Stimulated activated naive CD8-positive, alpha-beta T cell treated with anti-CD3 and anti-CD28 coated beads, Interleukin-15, Interleukin-2, amounts not matched to agents 100 ng/mL and 50 ng/mL, for 24 hours (primary cell): ENCODE data around the gene TAS2R40.
"Not testable (repeated sequence)": the region's sequence is repeated elsewhere in the genome, so short reads cannot be mapped to it uniquely, and the experiment has no call there.

Experiments used
- H3K27ac Mint-ChIP-seq: one replicate; pipeline ENCODE4 v1.8.0; 2021; ENCODE audit warnings: mild to moderate bottlenecking, mixed read lengths
- H3K27me3 Mint-ChIP-seq: one replicate; pipeline ENCODE4 v1.8.0; 2021; ENCODE audit warnings: mixed read lengths
- H3K36me3 Mint-ChIP-seq: one replicate; pipeline ENCODE4 v1.8.0; 2021; ENCODE audit warnings: low read depth, mixed read lengths
- H3K4me1 Mint-ChIP-seq: one replicate; pipeline ENCODE4 v1.8.0; 2021; ENCODE audit warnings: low read depth, mixed read lengths
- H3K4me3 Mint-ChIP-seq: one replicate; pipeline ENCODE4 v1.8.0; 2021; ENCODE audit warnings: mild to moderate bottlenecking, mixed read lengths
- H3K9me3 Mint-ChIP-seq: one replicate; pipeline ENCODE4 v1.8.0; 2021; ENCODE audit warnings: mixed read lengths

Gene TAS2R40

DNA sequence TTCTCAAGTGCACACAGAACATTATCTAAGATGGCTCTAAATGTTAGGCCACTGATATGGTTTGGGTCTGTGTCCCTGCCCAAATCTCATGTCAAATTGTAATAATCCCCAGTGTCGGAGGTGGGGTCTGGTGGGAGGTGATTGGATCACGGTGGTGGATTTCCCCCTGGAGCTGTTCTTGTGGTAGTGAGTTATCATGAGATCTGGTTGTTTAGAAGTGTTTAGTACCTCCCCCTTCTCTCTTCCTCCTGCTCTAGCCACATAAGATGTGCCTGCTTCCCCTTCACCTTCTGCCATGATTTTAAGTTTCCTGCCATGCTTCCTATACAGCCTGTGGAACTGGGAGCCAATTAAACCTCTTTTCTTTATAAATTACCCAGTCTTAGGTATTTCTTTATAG, 30.2 kb downstream of the TAS2R40 start:
- Mint-ChIP-seq H3K9me3 (peaks cover 6% of the 10 kb centered on the region), H3K27me3 (no peaks in the 10 kb centered on the region), H3K4me1 (peaks cover 69% of the 10 kb centered on the region), H3K36me3 (peaks cover 12% of the 10 kb centered on the region), H3K27ac (peak overlapping the region; percentile 52), H3K4me3 (no peak overlapping the region)

- no peaks in the 10 kb centered on the region for H3K27me3 Mint-ChIP-seq
- no peaks in the 10 kb centered on the region for H3K9me3 Mint-ChIP-seq
- peaks cover 66% of the 10 kb centered on the region for H3K4me1 Mint-ChIP-seq
- H3K27ac Mint-ChIP-seq: no peak overlapping the region
- H3K36me3 Mint-ChIP-seq: peaks cover 12% of the 10 kb centered on the region
- no peak overlapping the region for H3K4me3 Mint-ChIP-seq
Measured at GRCh38 chr7:143255564-143255963, 33.7 kb downstream of the TAS2R40 start.

- Mint-ChIP-seq H3K36me3 (peaks cover 7% of the 10 kb centered on the region), H3K9me3 (no peaks in the 10 kb centered on the region), H3K27me3 (no peaks in the 10 kb centered on the region), H3K27ac (no peak overlapping the region), H3K4me1 (peaks cover 61% of the 10 kb centered on the region), H3K4me3 (no peak overlapping the region)
Measured at GRCh38 chr7:143256325-143256724, 34.5 kb downstream of the TAS2R40 start.

DNA sequence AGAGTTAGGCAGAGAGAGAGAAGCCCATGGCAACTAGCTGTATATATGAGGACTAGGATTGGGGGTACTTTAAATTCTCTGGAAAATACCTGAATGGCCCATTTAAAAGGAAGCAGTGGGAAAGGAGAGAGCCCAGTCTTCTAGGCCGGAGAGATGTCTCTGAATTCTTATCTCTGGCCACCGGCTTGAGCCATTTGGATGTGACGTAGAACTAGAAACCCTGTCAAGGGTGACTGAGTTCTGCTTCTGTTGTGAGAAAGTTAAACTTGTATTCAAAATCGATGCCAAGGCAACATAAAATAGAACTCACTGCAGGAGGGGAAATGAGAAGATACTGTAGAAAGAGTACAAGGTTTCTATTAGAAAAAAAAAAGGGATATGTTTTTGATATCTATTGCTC, 35.1 kb downstream of the TAS2R40 start:
- H3K4me1 Mint-ChIP-seq: peaks cover 59% of the 10 kb centered on the region
- H3K27ac Mint-ChIP-seq: peak overlapping the region; percentile 28
- no peaks in the 10 kb centered on the region for H3K9me3 Mint-ChIP-seq
- H3K4me3 Mint-ChIP-seq: no peak overlapping the region
- no peaks in the 10 kb centered on the region for H3K27me3 Mint-ChIP-seq
- H3K36me3 Mint-ChIP-seq: peaks cover 7% of the 10 kb centered on the region

- no peak overlapping the region for H3K27ac Mint-ChIP-seq
- no peaks in the 10 kb centered on the region for H3K9me3 Mint-ChIP-seq
- peaks cover 2% of the 10 kb centered on the region for H3K36me3 Mint-ChIP-seq
- H3K4me3 Mint-ChIP-seq: no peak overlapping the region
- H3K4me1 Mint-ChIP-seq: peaks cover 58% of the 10 kb centered on the region
- H3K27me3 Mint-ChIP-seq: no peaks in the 10 kb centered on the region
Measured at GRCh38 chr7:143257501-143257900, 35.7 kb downstream of the TAS2R40 start.

DNA sequence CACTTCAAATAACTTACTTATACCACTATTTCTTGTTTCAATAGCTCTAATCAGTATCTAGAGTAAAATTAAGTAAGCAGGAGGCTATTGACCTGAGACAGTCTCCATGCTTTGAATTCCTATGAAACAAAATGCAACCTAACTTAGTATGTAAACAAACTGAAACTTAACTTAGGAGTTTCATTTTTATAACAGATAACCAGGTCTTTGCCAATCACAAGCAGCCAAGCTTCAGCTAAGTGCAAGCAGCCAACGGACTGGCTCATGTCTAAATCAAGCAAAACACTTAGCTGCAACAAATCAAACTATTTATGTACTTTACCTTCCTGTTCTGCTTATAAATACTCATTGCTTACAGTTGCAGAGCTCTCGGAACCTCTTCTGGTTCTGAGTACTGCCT, 37.0 kb downstream of the TAS2R40 start:
- Mint-ChIP-seq H3K4me3 (peak overlapping the region; percentile 68), H3K27ac (peak overlapping the region; percentile 23), H3K36me3 (peaks cover 5% of the 10 kb centered on the region), H3K9me3 (no peaks in the 10 kb centered on the region), H3K27me3 (no peaks in the 10 kb centered on the region), H3K4me1 (peaks cover 63% of the 10 kb centered on the region)

GRCh38 chr7:143259765-143260164, 37.9 kb downstream of the TAS2R40 start:
- Mint-ChIP-seq H3K36me3 (peaks cover 14% of the 10 kb centered on the region), H3K27ac (no peak overlapping the region), H3K4me3 (no peak overlapping the region), H3K4me1 (peaks cover 64% of the 10 kb centered on the region), H3K9me3 (no peaks in the 10 kb centered on the region), H3K27me3 (no peaks in the 10 kb centered on the region)

DNA sequence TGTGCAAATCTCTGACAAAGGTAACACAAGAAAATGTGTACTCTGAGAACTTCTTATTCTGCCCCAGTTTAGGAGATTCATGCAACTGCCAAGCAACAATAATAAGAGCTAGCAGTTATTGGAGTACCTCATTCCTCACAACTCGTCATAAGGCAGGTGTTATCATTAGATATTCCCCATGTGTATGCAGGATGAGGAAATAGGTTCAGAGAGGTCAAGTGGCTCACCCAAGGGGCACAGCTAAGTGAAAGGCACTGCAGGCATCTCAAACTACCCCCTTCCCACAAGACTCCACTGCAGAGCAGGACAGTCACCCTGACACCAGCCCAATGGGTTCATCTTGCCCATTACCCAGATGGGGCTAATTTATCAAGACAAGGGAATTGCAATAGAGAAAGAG, 40.1 kb downstream of the TAS2R40 start:
- H3K4me1 Mint-ChIP-seq: peaks cover 60% of the 10 kb centered on the region
- H3K36me3 Mint-ChIP-seq: peaks cover 28% of the 10 kb centered on the region
- peak overlapping the region; percentile 80 for H3K27ac Mint-ChIP-seq
- no peaks in the 10 kb centered on the region for H3K27me3 Mint-ChIP-seq
- H3K4me3 Mint-ChIP-seq: peak overlapping the region; percentile 49
- H3K9me3 Mint-ChIP-seq: no peaks in the 10 kb centered on the region

GRCh38 chr7:143263266-143264195, 41.7 kb downstream of the TAS2R40 start, which contains the start of gene GSTK1:
GSTK1 (plus strand) TSS chr7:143263441; CDS start chr7:143263514, 73 bp downstream.
- peaks cover 53% of the 10 kb centered on the region for H3K4me1 Mint-ChIP-seq
- H3K4me3 Mint-ChIP-seq: peak within 1 kb of the TSS; percentile 88
- H3K36me3 Mint-ChIP-seq: peaks cover 40% of the 10 kb centered on the region
- H3K27me3 Mint-ChIP-seq: no peaks in the 10 kb centered on the region
- peak within 1 kb of the TSS; percentile 96 for H3K27ac Mint-ChIP-seq
- no peaks in the 10 kb centered on the region for H3K9me3 Mint-ChIP-seq

GRCh38 chr7:143264196-143264568, 42.3 kb downstream of the TAS2R40 start:
- H3K36me3 Mint-ChIP-seq: peaks cover 45% of the 10 kb centered on the region
- not testable (repeated sequence) for H3K27me3 Mint-ChIP-seq, H3K9me3 Mint-ChIP-seq
- peak overlapping the region; percentile 96 for H3K27ac Mint-ChIP-seq
- peaks cover 46% of the 10 kb centered on the region for H3K4me1 Mint-ChIP-seq
- H3K4me3 Mint-ChIP-seq: peak overlapping the region; percentile 88

- Mint-ChIP-seq H3K4me1 (peaks cover 37% of the 10 kb centered on the region), H3K9me3 (no peaks in the 10 kb centered on the region), H3K27ac (peak overlapping the region; percentile 54), H3K27me3 (no peaks in the 10 kb centered on the region), H3K36me3 (peaks cover 55% of the 10 kb centered on the region), H3K4me3 (peak overlapping the region; percentile 88)
Measured at GRCh38 chr7:143265017-143265693, 43.3 kb downstream of the TAS2R40 start.

GRCh38 chr7:143269251-143269650, 47.4 kb downstream of the TAS2R40 start:
- H3K4me1 Mint-ChIP-seq: peaks cover 23% of the 10 kb centered on the region
- peaks cover 46% of the 10 kb centered on the region for H3K36me3 Mint-ChIP-seq
- no peak overlapping the region for H3K27ac Mint-ChIP-seq
- no peaks in the 10 kb centered on the region for H3K9me3 Mint-ChIP-seq
- H3K4me3 Mint-ChIP-seq: no peak overlapping the region
- H3K27me3 Mint-ChIP-seq: no peaks in the 10 kb centered on the region

DNA sequence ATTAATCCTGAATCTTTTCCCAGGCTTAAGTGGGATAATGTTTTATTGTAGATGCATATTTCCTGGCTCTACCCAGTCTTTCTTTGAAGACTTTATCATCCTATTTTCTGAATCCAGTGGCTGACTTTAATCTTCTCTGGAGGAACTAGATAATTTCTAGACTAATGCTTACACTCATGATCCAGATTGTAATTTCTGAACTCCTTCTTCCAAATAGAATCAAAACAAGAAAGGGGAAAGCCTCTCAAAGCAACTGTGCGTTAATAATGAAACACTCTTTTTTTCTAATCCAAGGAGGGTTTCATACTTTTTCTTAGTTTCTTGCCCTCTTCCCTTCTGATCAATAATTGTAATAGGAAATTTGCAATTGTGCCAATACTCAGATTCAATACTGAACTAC, 49.4 kb downstream of the TAS2R40 start:
- H3K27me3 Mint-ChIP-seq: no peaks in the 10 kb centered on the region
- no peak overlapping the region for H3K27ac Mint-ChIP-seq
- peaks cover 30% of the 10 kb centered on the region for H3K36me3 Mint-ChIP-seq
- peaks cover 6% of the 10 kb centered on the region for H3K4me1 Mint-ChIP-seq
- no peak overlapping the region for H3K4me3 Mint-ChIP-seq
- no peaks in the 10 kb centered on the region for H3K9me3 Mint-ChIP-seq
